NT2/D1 (cell line): ENCODE data around the gene UTP14A.

Experiments
- SUZ12 ChIP-seq: IDR thresholded peaks from 2 replicates; pipeline ENCODE4 v1.6.1; 2011; ENCODE audit not compliant: insufficient read length, insufficient read depth; ENCODE audit errors: extremely low read depth
- YY1 ChIP-seq: IDR thresholded peaks from 2 replicates; pipeline ENCODE4 v1.6.1; 2011; ENCODE audit not compliant: insufficient read length, insufficient read depth

GRCh38 chrX:129932016-129932820 lies 26.3 kb downstream of the UTP14A start:
- TF ChIP-seq SUZ12: no peak
- no peak for TF ChIP-seq YY1
